Raji (cell line): Measurements from ENCODE around the gene SLC22A13.

ENCODE experiments used
- POLR2A ChIP-seq: IDR thresholded peaks from 2 replicates; pipeline ENCODE4 v1.6.1; 2011; ENCODE audit warnings: low read depth, low read length, control low read depth; ENCODE audit not compliant: insufficient read depth

The SLC22A13 gene

DNA sequence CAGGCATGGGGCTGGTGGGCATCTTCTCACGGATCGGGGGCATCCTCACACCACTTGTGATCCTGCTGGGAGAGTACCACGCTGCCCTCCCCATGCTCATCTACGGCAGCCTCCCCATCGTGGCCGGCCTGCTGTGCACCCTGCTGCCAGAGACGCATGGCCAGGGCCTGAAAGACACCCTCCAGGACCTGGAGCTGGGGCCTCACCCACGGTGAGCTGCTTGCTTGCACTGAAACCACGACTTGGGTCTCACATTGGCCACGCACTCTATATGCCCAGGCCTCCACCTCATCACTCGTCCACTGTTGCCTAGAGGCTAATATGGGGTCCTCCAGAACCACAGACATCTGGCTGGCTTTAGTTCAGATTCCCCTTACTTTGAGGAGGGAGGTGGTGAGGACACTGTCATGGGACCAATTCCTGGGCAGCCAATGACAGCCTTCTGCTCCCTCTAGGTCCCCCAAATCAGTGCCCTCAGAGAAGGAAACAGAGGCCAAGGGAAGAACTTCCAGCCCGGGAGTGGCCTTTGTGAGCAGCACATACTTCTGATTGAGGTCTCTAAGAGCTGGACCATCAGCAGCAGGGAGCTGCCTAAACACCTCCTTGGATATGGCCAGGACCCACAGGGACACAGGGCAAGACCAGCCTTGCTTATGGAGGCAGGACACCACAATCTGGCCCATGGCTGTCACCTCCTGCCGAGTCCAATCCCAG lies 11.5 kb downstream of the SLC22A13 start:
- no peak for TF ChIP-seq POLR2A

DNA sequence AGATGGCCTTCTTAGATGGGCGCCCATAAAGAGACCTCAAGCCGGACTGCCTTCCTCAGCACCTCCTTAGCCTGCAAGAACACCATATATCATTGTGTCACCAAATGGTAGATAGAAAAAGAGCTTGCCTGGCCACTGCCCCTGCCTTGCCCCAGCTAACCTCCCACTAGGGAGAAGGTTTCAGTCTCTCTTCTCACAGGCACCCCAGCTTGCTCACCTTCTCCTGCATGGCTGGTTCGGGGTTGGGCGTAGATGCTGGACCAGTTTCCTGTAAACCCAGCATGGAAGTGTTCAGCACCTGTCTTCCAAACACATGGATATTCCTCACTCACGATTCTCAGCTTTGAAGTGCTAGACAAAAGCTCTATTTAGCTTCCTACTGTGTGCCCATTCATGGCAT lies 13.2 kb downstream of the SLC22A13 start:
- TF ChIP-seq POLR2A, result no peak

DNA sequence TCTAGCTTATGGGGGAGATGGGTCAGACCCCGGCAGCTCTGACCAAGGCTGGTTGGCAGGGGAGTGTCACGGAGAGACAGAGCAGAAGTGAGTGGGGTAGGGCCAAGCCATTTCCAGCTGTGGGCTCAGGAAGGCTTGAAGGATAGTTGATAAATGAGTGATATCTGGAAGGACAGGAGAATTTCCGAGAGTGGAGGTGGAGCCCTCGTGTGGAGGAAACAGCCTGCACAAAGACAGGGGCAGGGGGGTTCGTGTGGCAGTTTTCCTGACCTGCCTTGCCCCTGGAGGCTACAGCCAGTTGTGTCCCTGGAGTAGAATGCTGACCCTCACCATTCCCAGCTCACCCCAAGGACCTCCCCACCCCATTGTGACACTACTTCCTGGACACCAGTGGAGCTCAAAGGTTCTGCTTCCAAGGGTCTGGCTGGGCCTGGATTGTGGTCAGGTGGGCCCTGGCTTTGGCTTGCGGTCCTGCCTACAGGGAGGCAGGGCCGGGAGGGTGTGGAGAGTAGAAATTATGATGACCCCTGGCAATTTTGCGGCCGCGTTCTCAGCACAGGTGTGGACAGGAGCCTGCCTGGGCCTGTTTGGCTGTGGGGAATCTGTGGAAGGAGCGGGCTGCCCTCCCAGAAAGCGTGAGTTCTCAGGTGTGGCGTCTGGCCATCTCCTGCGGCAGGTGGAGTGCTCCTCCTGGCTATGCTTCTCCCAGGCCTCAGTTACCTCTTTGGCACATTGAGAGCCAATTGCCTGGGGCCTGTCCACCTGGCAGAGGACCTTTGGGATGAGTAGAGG lies 16.5 kb downstream of the SLC22A13 start, which contains the start of gene SLC22A14:
Gene SLC22A14, plus strand, starts transcription at position 400 of the 792 bp plus-strand sequence. CDS start 23,733 bp downstream, outside the sequence.
- TF ChIP-seq POLR2A, result no peak

DNA sequence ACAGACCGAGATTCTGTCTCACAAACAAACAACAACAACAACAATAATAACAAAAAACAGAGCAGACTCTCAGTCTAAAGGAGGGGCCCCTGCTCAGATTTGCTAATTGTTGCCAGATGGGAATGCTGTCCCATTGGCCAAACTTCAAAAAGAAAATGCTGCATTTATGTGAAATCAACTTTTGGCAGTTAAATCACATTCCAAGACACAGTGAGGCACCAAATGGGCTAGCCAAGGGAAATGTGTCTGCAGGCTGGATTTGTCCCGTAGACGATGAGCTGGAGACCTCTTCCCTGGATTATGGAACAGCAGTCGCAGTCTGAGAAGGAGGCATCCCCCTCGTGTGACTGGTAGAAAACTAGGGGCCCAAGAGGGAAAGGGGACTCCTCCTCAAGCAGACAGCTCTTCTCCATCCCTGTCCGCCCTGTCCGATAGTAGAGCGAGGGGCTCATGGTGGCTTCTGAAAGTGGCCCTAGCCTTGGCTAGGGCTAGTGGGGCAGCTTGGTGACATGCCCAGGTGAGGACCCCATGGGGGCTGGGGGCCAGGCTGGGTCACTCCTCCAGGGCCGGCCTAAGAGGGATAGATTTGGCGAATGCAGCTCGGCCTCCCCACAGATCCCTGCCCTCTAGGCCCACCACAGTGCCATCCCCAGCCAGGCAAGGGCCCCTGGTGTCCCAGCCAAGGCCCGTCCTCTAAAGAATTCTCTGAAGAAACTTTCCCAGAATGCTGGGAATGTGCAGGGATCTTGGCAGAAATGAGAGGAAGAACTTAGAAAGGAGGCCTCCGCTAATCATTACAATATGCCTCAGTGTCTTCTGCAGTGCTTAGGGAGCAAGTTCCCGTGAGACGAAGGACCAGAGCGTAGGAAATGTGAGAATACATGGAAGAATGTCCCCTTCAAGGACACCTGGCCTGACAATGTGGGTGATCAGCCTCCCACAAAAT lies 18.5 kb downstream of the SLC22A13 start:
- TF ChIP-seq POLR2A, result no peak

DNA sequence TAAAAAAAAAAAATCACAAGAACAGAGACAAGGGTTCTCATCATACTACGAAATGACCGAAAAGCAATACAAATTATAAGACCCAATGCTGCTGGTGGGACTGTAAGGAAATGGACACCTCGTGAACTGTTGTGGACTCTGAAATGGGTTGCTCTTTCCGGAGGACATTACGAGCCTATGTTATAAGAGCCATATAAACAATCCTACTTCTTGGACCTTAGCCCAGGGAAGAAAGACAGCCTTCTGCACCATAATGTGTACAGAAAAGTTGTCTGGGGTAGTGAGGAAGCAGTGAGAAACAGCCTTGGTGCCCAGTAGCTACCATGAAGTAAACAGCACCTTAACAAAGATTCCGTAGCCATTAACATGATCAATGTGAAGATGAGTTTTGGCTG lies 19.1 kb downstream of the SLC22A13 start:
- no peak for TF ChIP-seq POLR2A

DNA sequence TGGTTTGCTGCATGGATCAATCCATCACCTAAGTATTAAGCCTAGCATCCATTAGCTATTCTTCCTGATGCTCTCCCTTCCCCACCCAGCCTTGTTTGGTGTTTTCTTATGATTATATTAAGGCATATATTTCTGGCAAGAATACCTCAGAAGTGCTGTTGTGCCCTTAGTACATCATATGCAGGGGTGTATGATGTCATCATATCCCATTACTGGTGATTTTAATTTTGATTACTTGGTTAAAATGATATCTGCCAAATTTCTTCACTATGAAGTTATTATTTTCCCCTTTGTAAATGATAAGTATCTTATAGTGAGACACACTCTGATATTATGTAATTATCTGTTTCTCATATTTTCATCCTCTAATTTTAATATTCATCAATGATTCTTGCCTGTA lies 31.9 kb downstream of the SLC22A13 start:
- TF ChIP-seq POLR2A, result no peak

DNA sequence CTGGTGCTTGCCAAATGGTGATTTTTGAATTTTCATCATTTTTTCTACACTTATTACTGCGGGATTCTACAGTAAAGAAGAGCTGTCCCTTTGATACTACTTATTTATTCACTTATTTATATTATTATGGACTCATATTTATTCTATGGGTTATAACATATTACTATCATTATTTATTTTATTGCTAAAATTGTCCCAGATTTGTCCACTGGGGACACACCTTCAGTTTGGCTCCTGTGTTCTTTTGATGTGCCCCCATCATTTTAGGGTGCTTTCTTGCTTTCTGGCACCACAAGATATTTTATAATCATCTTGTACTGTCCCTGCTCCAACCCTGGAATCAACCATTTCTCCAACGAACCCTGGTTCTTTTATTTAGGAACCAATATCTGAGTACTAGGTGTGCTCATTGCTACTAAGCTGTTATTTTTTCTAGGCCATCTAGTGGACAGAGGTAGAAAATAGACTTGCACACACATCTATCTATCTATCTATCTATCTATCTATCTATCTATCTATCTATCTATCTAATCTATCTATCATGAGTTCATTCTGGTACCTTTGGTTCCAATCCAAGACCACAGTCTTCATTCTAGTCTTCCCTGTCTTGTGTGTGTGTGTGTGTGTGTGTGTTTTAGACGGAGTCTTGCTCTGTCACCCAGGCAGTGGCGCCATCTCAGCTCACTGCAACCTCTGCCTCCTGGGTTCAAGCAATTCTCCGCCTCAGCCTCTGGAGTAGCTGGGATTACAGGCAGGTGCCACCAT lies 32.5 kb downstream of the SLC22A13 start:
- TF ChIP-seq POLR2A, result no peak

DNA sequence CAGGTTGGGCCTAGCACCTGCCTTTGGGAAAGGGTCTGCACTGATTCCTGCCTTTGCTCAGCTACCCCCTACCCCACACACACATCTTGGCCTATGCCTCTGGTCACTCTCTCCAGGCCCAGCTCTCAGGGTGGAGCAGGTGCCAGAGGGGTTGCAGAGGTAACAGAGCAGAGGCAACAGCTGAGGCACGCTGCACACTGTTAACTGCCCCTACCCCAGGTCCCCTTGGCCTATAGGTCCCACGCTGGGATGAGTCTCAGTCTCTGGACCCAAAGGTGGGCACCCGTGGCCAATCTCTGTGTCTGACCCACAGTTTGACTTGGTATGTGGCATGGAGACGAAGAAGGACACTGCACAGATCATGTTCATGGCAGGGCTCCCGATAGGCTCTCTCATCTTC lies 41.3 kb downstream of the SLC22A13 start:
- TF ChIP-seq POLR2A, result no peak

DNA sequence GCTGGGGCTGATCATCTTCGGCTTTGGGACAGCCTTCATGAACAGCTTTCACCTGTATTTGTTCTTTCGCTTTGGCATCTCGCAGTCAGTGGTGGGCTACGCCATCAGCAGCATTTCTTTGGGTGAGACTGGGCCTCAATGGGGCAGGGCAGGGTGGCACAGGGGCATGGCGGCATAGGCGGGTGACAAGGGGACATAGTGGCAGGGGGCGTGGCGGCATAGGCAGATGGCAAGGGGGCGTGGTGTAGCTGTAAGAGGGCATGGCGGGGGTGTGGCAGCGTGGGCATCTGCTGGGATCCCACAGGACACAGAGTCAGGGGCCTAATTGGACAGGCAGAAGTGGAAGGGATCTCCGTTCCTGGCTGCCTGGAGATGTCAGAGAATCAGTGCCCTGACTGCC lies 42.0 kb downstream of the SLC22A13 start:
- no peak for TF ChIP-seq POLR2A

DNA sequence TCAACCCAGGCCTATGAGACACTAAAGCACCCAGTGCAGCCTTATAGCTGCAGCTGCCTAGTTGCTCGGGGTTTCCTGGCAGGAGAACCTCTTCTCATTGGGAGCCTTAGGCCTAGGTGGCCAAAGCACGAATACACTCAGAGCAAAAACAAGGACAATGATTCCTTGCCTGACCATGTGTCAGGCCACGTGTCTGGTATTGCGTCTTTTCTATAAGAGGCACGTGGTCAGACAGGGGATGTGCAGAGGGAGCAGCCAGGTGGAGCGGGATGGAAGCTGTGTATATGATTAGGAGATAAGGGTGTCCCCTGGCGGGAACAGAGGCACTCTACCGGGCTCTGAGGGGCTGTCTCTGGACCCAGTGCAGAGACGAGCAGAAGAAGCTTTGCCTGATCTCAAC lies 42.8 kb downstream of the SLC22A13 start:
- TF ChIP-seq POLR2A, result no peak

DNA sequence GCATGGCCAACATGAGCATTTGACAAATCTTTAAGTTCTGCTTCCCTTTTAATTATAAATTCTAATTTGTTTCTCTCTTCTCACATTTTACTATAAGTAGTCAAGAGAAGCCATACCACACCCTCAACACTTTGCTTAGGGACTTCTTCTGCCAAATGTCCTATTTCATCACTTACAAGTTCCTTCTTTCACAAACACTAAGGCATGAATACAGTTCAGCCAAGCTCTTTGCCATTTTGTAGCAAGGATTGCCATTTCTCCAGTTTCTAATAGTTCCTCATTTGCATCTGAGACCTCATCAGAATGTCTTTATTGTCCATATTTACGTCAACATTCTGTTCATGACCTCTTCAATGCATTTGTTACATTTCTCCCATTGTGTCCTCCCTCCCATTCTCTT lies 45.9 kb downstream of the SLC22A13 start:
- TF ChIP-seq POLR2A, result no peak

DNA sequence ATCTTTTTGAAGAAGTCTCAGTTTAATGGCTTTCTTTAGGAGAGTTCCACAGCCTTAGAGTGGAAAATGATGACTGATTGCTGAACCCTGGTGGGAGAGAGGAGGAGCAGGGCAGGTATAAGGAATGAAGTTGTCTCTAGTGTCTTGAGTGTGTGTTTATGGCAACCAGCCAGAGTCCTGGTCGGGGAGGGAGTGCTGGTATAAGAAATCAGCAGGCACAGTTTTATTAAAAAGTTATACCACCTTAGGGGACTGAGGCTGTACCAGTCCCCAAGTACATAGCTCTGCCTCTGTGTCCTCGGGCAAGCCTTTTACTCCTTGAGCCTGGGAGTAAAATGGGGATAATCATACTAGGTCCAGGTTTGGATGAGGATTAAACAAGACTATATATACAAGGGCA lies 46.3 kb downstream of the SLC22A13 start:
- TF ChIP-seq POLR2A, result no peak

DNA sequence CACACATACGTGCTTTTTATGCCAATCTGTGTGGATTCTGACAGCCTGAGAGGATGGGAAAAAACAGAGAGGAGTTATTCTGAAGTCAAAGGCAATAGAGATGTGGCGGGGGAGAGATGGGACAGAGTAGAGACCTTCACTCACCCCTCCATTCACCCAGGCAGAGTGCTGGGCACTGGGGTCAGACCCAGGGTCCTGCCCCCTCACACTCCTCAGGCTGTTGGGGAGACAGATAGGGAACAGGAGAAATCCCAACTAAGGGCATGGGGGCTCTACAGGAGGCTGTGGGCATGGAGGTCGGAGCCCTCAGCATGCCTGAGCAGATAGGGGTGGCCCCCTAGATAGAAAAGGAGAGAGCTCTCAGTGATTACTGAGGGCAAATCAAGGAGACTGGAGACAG lies 46.7 kb downstream of the SLC22A13 start:
- no peak for TF ChIP-seq POLR2A

DNA sequence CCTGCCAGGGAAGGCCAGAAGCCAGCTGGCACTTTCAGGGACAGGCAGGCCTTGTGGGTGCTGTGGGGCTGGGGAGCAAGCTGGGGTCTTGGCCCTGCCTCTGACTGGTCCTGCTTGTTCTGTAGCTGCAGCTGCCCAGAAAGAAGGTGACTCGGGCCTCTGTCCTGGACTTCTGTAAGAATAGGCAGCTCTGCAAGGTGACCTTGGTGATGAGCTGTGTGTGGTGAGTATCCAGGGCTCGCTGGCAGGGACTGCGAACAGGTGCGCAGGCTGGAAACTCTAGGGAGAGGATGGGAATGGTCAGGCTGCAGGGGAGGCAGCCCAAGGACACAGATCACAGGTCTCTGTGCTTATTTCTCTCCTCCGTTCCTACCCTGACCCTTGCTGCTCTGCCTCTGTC lies 47.7 kb downstream of the SLC22A13 start:
- no peak for TF ChIP-seq POLR2A

DNA sequence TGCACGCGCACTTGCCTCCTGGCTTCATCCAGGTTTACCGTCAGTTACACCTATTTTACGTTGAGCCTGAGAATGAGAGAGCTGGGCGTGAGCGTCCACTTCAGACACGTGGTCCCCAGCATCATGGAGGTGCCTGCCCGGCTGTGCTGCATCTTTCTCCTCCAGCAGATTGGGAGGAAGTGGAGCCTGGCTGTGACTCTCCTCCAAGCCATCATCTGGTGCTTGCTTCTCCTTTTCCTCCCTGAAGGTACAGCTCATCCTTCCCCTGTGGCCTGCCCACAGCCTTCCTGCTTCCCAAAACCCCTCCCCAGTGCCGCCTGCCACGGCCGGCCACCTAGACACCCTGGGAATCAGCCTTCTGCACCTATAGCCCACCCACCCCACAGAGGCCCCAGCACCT lies 48.1 kb downstream of the SLC22A13 start:
- TF ChIP-seq POLR2A, result no peak

DNA sequence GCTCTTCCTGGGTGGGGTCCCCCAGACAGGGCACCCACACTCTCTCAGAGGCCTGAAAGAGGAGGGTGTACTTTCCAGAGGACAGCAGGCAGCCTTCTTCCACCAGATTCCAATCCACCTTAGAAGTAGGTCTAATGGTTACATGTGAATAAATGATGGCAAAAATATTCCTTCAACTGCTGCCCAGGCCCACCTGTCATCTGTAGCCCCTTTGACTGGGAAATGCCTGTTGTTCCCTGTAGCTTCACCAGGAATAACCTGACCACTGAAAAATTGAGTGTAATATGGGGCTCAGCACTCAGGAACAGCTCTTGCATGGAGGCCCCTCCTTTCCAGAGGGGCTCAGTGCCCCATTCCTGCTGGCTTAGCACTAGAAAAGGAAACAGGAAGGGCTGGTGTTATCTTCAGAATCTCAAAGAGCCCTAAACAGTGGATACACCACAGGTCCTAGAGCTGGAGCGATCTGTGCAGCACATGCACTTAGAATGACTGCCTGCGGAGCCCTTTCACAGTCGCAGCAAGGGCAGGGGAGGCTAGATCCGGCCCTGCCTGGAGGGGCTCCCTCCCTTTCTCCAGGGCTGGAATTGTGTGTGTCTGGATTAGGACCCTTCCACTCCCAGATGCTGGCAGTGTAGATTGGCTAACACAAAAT lies 48.6 kb downstream of the SLC22A13 start:
- no peak for TF ChIP-seq POLR2A
